Activated T-cell treated with anti-CD3 and anti-CD28 coated beads, Interleukin-2, amount 50 U/mL, for 4 hours (primary cell): ENCODE measurements around the gene CHMP5. TPM values are rescaled to one million over a fixed set of nuclear protein-coding genes. Genes with fewer than 3 reads are reported as not detected.

ENCODE experiments used
- ATAC-seq, 2 donors: fragments of 200-7000 bp; cut with Tn5 transposase; one replicate each; pipeline ENCODE4 v1.10.0; 2021
- DNase-seq: peaks from one replicate; pipeline ENCODE4 v3.0.0-alpha.2; 2020
- H3K27me3 Mint-ChIP-seq: one replicate; pipeline ENCODE4 v1.8.0; 2021; ENCODE audit warnings: low read depth, mixed read lengths
- H3K36me3 Mint-ChIP-seq: one replicate; pipeline ENCODE4 v1.8.0; 2022; ENCODE audit warnings: mixed read lengths; ENCODE audit not compliant: insufficient read depth
- H3K4me1 Mint-ChIP-seq: one replicate; pipeline ENCODE4 v1.8.0; 2021; ENCODE audit warnings: low read depth, mixed read lengths
- H3K4me3 Mint-ChIP-seq: one replicate; pipeline ENCODE4 v1.8.0; 2021; ENCODE audit warnings: mild to moderate bottlenecking, moderate library complexity, mixed read lengths
- H3K9me3 Mint-ChIP-seq: one replicate; pipeline ENCODE4 v1.8.0; 2021; ENCODE audit warnings: mixed read lengths
- total RNA-seq, 3 donors: library from RNA; stranded (reverse); gene quantifications; one replicate each; pipeline ENCODE4 v1.2.1, GENCODE V29; 2021

Gene CHMP5
- total RNA-seq, 3 donors from 2014 or later = 45.0 to 59.5 (median 46.8) TPM

DNA sequence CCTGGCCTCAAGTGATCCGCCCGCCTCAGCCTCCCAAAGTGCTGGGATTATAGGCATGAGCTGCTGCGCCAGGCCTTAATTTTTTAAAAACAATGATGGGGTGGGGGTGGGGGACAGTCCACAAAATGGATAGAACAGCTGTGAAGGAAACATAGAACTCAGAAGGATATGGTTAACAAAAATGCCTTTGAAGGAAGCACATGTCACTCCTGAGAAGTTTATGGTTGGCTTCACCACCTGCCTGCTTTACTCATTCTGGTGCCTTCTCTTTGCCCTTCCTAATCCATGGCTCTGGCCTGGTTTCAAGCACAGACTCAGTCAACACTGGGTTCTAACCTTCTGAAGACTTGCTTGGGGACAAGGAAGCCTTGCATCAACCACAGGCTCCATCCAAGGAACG, 10.6 kb upstream of the CHMP5 start:
- Mint-ChIP-seq H3K4me3 (no peak overlapping the region), H3K27me3 (no peaks in the 10 kb centered on the region), H3K4me1 (no peaks in the 10 kb centered on the region), H3K36me3 (peaks cover 43% of the 10 kb centered on the region), H3K9me3 (no peaks in the 10 kb centered on the region)
- DNase-seq = no peak
- ATAC-seq = no peak

- Mint-ChIP-seq H3K36me3 (peaks cover 48% of the 10 kb centered on the region), H3K4me1 (no peaks in the 10 kb centered on the region), H3K4me3 (no peak overlapping the region), H3K9me3 (no peaks in the 10 kb centered on the region), H3K27me3 (no peaks in the 10 kb centered on the region)
- no peak for DNase-seq
- no peak for ATAC-seq
Observed at GRCh38 chr9:33255014-33255413, 9.8 kb upstream of the CHMP5 start.

- no peaks in the 10 kb centered on the region for H3K4me1 Mint-ChIP-seq
- H3K4me3 Mint-ChIP-seq = no peak overlapping the region
- no peaks in the 10 kb centered on the region for H3K9me3 Mint-ChIP-seq
- ATAC-seq (no peak), DNase-seq (no peak)
- H3K27me3 Mint-ChIP-seq = no peaks in the 10 kb centered on the region
- H3K36me3 Mint-ChIP-seq = peaks cover 51% of the 10 kb centered on the region
Observed at GRCh38 chr9:33255471-33255870, 9.4 kb upstream of the CHMP5 start.

GRCh38 chr9:33256236-33256635, 8.6 kb upstream of the CHMP5 start:
- H3K4me3 Mint-ChIP-seq = no peak overlapping the region
- H3K27me3 Mint-ChIP-seq = no peaks in the 10 kb centered on the region
- ATAC-seq = no peak
- no peak for DNase-seq
- H3K4me1 Mint-ChIP-seq = no peaks in the 10 kb centered on the region
- peaks cover 57% of the 10 kb centered on the region for H3K36me3 Mint-ChIP-seq
- no peaks in the 10 kb centered on the region for H3K9me3 Mint-ChIP-seq

- ATAC-seq (no peak), DNase-seq (no peak)
- Mint-ChIP-seq H3K4me3 (no peak overlapping the region), H3K4me1 (peaks cover 2% of the 10 kb centered on the region), H3K9me3 (no peaks in the 10 kb centered on the region), H3K27me3 (no peaks in the 10 kb centered on the region), H3K36me3 (peaks cover 62% of the 10 kb centered on the region)
Observed at GRCh38 chr9:33257276-33257675, 7.6 kb upstream of the CHMP5 start.

DNA sequence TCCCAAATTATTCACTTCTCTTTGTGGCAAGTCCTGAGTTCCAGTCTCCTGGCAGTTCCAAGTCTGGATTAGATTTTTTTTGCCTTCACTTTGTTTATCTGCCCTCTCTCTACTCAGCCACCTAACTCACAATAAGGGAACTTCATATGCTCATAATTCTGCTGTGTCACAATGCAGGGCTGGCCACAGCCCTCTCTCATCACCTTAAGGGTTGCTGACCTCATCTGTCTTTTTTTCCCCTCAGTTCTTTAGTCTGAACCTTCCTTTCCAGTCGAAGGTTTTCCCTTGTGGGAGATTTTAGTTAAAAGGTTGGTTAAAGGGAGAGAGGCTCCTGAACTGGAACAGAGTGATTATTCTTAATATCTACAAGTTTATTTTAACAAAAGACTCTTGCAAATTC, 4.5 kb upstream of the CHMP5 start:
- Mint-ChIP-seq H3K27me3 (no peaks in the 10 kb centered on the region), H3K4me1 (peaks cover 17% of the 10 kb centered on the region), H3K36me3 (peaks cover 49% of the 10 kb centered on the region), H3K4me3 (no peak overlapping the region), H3K9me3 (no peaks in the 10 kb centered on the region)
- DNase-seq (no peak), ATAC-seq (no peak)

- peaks cover 48% of the 10 kb centered on the region for H3K36me3 Mint-ChIP-seq
- no peak for DNase-seq
- no peaks in the 10 kb centered on the region for H3K27me3 Mint-ChIP-seq
- H3K4me3 Mint-ChIP-seq = peak overlapping the region; percentile 95
- H3K9me3 Mint-ChIP-seq = no peaks in the 10 kb centered on the region
- peaks cover 41% of the 10 kb centered on the region for H3K4me1 Mint-ChIP-seq
- no peak for ATAC-seq
Observed at GRCh38 chr9:33263131-33264002, 1.5 kb upstream of the CHMP5 start.

- DNase-seq = peak; percentile 25
- Mint-ChIP-seq H3K36me3 (peaks cover 46% of the 10 kb centered on the region), H3K9me3 (no peaks in the 10 kb centered on the region), H3K27me3 (no peaks in the 10 kb centered on the region), H3K4me1 (peaks cover 41% of the 10 kb centered on the region), H3K4me3 (peak overlapping the region; percentile 95)
- ATAC-seq = peak; percentile 9 to 14
Observed at GRCh38 chr9:33264003-33264472, 811 bp upstream of the CHMP5 start.

- Mint-ChIP-seq H3K9me3 (no peaks in the 10 kb centered on the region), H3K27me3 (no peaks in the 10 kb centered on the region), H3K4me1 (peaks cover 41% of the 10 kb centered on the region), H3K4me3 (peak overlapping the region; percentile 95), H3K36me3 (peaks cover 44% of the 10 kb centered on the region)
- DNase-seq (no peak), ATAC-seq (no peak)
Observed at GRCh38 chr9:33265211-33265865, 489 bp downstream of the CHMP5 start.

DNA sequence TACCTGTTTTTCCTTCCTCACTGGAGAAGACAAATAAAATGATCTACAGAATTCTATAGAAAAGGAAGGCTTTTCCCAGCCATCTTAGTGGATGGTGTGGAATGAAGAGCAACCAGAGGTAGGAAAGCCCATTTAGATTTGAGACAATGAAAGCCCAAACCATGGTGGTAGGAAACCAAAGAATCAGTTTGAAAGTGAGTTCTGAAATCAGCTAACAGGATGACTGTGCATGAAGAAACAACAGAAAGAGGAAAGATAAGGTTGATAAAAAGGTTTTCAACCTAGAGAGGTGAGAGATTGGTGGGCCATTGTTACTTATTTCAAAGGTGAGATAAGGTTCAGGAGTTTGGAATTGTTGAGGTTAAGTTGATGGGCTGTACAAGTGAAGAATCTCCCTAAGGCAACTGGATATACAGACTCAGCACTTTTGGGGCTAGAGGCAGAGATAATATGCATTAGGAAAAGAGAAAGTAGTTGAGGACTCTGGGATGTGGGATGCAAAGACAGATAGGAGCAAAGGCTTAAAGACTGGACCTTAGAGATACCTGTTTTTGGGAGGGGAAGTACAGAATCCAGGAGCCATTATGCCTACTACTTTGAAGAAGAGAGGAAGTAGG, 2.4 kb downstream of the CHMP5 start:
- ATAC-seq (no peak), DNase-seq (no peak)
- Mint-ChIP-seq H3K36me3 (peaks cover 43% of the 10 kb centered on the region), H3K9me3 (no peaks in the 10 kb centered on the region), H3K4me1 (peaks cover 40% of the 10 kb centered on the region), H3K27me3 (no peaks in the 10 kb centered on the region), H3K4me3 (peak overlapping the region; percentile 2)

DNA sequence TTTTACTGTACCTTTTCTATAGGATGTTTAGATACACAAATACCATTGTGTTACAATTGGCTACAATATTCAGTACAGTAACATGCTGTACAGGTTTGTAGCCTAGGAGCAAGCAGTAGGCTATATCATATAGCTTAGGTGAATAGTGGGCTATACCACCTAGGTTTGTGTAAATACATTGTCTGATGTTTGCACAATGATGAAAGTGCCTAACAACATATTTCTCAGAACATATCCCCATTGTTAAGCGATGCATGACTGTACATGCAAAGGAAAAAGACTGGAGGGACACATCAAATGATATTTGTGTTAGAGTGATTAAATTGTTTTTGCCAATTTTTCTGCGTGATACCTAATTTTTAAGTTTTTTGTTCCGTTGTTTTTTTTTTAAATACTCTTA, 5.3 kb downstream of the CHMP5 start:
- ATAC-seq = no peak
- H3K36me3 Mint-ChIP-seq = peaks cover 41% of the 10 kb centered on the region
- peaks cover 30% of the 10 kb centered on the region for H3K4me1 Mint-ChIP-seq
- DNase-seq = no peak
- H3K27me3 Mint-ChIP-seq = no peaks in the 10 kb centered on the region
- H3K4me3 Mint-ChIP-seq = no peak overlapping the region
- H3K9me3 Mint-ChIP-seq = no peaks in the 10 kb centered on the region

DNA sequence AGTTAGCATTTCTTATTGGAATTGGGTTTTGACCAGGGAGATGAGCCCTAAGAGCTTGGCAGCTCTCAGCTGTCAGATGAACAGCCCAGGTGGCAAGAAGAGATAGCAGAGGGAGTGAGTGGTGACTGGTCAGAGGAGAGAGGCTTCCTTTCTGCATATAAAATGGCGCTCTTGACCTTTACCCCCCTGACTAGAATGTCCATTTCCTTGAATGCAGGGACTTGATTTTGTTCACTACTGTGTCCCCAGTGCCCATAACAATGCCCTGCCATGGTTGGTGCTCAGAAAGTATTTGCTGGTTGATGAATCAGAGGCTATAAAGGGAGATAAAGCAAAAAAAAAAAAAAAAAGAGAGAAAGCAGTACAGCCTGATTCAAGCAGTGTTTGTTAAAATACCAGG, 7.2 kb downstream of the CHMP5 start:
- no peak for DNase-seq
- no peaks in the 10 kb centered on the region for H3K27me3 Mint-ChIP-seq
- peaks cover 12% of the 10 kb centered on the region for H3K4me1 Mint-ChIP-seq
- H3K9me3 Mint-ChIP-seq = no peaks in the 10 kb centered on the region
- H3K4me3 Mint-ChIP-seq = no peak overlapping the region
- peaks cover 44% of the 10 kb centered on the region for H3K36me3 Mint-ChIP-seq
- ATAC-seq = no peak

DNA sequence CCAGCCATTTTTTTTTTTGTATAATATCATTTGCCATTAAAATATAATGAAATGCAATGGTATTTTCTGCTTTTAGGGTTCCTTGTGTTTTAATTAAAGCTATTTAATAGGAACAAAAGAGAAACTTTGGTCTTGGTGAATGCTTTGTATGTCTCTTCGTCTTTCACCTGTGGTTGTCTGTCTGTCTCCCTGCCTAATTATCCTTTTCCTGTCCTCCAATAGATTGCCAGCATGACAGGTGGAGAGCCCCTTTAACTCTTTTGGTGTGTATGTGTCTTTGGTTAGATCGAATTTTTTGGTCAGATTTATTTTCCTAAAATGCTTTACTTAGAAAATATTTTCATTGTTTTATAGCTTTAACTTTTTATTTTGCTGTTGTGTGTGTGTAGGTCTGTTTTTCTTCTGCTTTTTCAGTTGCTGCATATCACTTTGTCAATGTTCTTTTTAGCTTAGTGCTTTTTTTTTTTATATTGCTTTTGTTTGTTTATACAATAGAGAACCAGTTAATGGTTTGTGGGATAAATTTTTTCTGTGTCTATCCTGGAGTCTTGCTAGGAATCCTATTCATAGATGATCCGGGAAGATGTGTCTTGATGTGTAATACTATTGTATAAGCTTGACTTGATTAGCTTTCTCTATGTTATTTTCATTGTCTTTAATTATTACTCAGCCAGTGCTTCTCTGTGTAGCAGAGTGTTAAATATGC, 8.6 kb downstream of the CHMP5 start:
- H3K27me3 Mint-ChIP-seq = no peaks in the 10 kb centered on the region
- ATAC-seq = no peak
- H3K9me3 Mint-ChIP-seq = no peaks in the 10 kb centered on the region
- DNase-seq = no peak
- peaks cover 44% of the 10 kb centered on the region for H3K36me3 Mint-ChIP-seq
- no peak overlapping the region for H3K4me3 Mint-ChIP-seq
- H3K4me1 Mint-ChIP-seq = peaks cover 6% of the 10 kb centered on the region

DNA sequence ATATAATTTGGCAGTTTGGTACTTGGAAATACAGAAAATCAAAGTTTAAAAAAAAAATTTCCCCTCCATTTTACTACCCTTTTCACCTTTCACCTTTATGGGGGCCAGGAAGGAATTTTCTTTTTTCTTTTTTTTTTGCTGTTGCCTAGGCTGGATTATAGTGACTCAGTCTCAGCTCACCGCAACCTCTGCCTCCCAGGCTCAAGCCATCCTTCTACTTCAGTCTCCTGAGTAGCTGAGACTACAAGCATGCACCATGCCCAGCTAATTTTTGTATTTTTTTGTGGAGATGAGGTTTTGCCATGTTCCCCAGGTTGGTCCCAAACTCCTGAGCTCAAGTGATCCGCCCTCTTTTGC, 9.1 kb downstream of the CHMP5 start:
- Mint-ChIP-seq H3K4me3 (no peak overlapping the region), H3K36me3 (peaks cover 41% of the 10 kb centered on the region), H3K4me1 (peaks cover 6% of the 10 kb centered on the region), H3K27me3 (no peaks in the 10 kb centered on the region), H3K9me3 (no peaks in the 10 kb centered on the region)
- ATAC-seq = no peak
- no peak for DNase-seq
